Body of pancreas (tissue), 4 donors: ENCODE results near the gene KIRREL1.

ENCODE experiments used
- POLR2A ChIP-seq, 3 donors: fragments of 450-650 bp; IDR thresholded peaks; one replicate each; pipeline ENCODE4 v1.6.1; 2016; ENCODE audit warnings: antibody characterized with exemption in 3 of 3, mild to moderate bottlenecking in 2 of 3
- TF ChIP-seq, protein P1 (sequence below), 7 experiments: fragments of 450-650 bp in 4 of 7; fragments of 200-600 bp in 3 of 7; sonication (generic) in 3 of 7; IDR thresholded peaks; one replicate each; pipeline ENCODE4 v1.5.1; 2016 to 2019; ENCODE audit warnings: antibody characterized with exemption in 7 of 7

DNA sequence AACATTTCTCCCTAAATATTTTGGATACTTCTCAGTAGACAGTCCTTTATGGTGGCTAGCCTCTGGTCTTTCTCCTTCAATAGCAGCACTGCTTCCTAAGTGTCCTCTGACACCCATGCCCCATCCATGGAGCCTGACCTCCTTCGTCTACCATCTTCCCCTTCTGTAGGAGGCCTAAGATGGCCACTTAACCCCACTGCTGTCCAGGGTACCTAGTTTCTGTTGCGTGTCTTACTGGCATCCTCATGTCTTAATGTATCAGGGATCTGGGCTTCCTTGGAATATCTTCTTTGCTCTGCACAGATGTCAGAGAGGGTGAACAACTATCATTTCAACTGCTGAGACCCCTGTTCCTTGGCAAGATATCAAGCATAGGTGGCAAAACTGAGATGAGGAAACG lies 5.4 kb upstream of the KIRREL1 start:
- TF ChIP-seq, protein P1, sequence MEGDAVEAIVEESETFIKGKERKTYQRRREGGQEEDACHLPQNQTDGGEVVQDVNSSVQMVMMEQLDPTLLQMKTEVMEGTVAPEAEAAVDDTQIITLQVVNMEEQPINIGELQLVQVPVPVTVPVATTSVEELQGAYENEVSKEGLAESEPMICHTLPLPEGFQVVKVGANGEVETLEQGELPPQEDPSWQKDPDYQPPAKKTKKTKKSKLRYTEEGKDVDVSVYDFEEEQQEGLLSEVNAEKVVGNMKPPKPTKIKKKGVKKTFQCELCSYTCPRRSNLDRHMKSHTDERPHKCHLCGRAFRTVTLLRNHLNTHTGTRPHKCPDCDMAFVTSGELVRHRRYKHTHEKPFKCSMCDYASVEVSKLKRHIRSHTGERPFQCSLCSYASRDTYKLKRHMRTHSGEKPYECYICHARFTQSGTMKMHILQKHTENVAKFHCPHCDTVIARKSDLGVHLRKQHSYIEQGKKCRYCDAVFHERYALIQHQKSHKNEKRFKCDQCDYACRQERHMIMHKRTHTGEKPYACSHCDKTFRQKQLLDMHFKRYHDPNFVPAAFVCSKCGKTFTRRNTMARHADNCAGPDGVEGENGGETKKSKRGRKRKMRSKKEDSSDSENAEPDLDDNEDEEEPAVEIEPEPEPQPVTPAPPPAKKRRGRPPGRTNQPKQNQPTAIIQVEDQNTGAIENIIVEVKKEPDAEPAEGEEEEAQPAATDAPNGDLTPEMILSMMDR (IDR thresholded peaks at IDR 0.05): no peak
- no peak for TF ChIP-seq POLR2A (IDR thresholded peaks at IDR 0.05)
